Muscle layer of duodenum (tissue), 2 donors: Measurements from ENCODE around the gene CHCHD1.

Source experiments
- H3K27ac ChIP-seq: one replicate; pipeline ENCODE4 v1.7.0; 2013; ENCODE audit warnings: mild to moderate bottlenecking, low read length
- H3K27me3 ChIP-seq: one replicate; pipeline ENCODE4 v1.7.0; 2013; ENCODE audit warnings: low read depth, mild to moderate bottlenecking, control low read depth, low read length
- H3K36me3 ChIP-seq, 2 donors: one replicate each; pipeline ENCODE4 v1.7.0; 2013; ENCODE audit warnings: low read length in 2 of 2, control low read depth in 1 of 2, mild to moderate bottlenecking in 1 of 2; ENCODE audit not compliant: insufficient read depth in 2 of 2, control insufficient read depth in 1 of 2
- H3K4me1 ChIP-seq, 2 donors: one replicate each; pipeline ENCODE4 v1.7.0; 2013; ENCODE audit warnings: low read length in 2 of 2, mild to moderate bottlenecking in 2 of 2, control low read depth in 1 of 2, moderate library complexity in 1 of 2; ENCODE audit not compliant: insufficient read depth in 2 of 2, control insufficient read depth in 1 of 2
- H3K4me3 ChIP-seq, 2 donors: one replicate each; pipeline ENCODE4 v1.7.0; 2013; ENCODE audit warnings: low read length in 2 of 2, low read depth in 1 of 2, mild to moderate bottlenecking in 1 of 2
- H3K9me3 ChIP-seq, 2 donors: one replicate each; pipeline ENCODE4 v1.7.0; 2013; ENCODE audit warnings: low read length in 2 of 2, control low read depth in 1 of 2, mild to moderate bottlenecking in 1 of 2; ENCODE audit not compliant: control insufficient read depth in 1 of 2
- donor health status: healthy.

The CHCHD1 gene

GRCh38 chr10:73746721-73747120, 35.1 kb upstream of the CHCHD1 start:
- Histone ChIP-seq H3K4me1 (peaks cover 17 to 42% of the 10 kb centered on the region in 2 donors), H3K9me3 (no peaks in the 10 kb centered on the region), H3K27me3 (no peaks in the 10 kb centered on the region), H3K36me3 (peaks cover 26 to 33% of the 10 kb centered on the region in 2 donors), H3K4me3 (no peak overlapping the region), H3K27ac (no peak overlapping the region)

- H3K36me3 ChIP-seq, result peaks cover 46 to 67% of the 10 kb centered on the region in 2 donors
- H3K9me3 ChIP-seq, result no peaks in the 10 kb centered on the region
- H3K27ac ChIP-seq, result no peak overlapping the region
- H3K27me3 ChIP-seq, result no peaks in the 10 kb centered on the region
- no peak overlapping the region for H3K4me3 ChIP-seq
- H3K4me1 ChIP-seq, result peaks cover 5 to 23% of the 10 kb centered on the region in 2 donors
These were observed 31.0 kb upstream of the CHCHD1 start for GRCh38 chr10:73750819-73751218.

GRCh38 chr10:73756183-73756582, 25.7 kb upstream of the CHCHD1 start:
- Histone ChIP-seq H3K4me3 (no peak overlapping the region), H3K9me3 (no peaks in the 10 kb centered on the region), H3K36me3 (peaks cover 45 to 63% of the 10 kb centered on the region in 2 donors), H3K27ac (no peak overlapping the region), H3K4me1 (no peaks in the 10 kb centered on the region), H3K27me3 (no peaks in the 10 kb centered on the region)

GRCh38 chr10:73758704-73759511, 22.9 kb upstream of the CHCHD1 start:
- Histone ChIP-seq H3K36me3 (peaks cover 54 to 66% of the 10 kb centered on the region in 2 donors), H3K27ac (no peak overlapping the region), H3K4me3 (no peak overlapping the region), H3K27me3 (no peaks in the 10 kb centered on the region), H3K9me3 (no peaks in the 10 kb centered on the region), H3K4me1 (no peaks in the 10 kb centered on the region)

- H3K27ac ChIP-seq, result no peak overlapping the region
- H3K4me1 ChIP-seq, result no peaks in the 10 kb centered on the region
- no peaks in the 10 kb centered on the region for H3K9me3 ChIP-seq
- H3K36me3 ChIP-seq, result peaks cover 52 to 66% of the 10 kb centered on the region in 2 donors
- H3K27me3 ChIP-seq, result no peaks in the 10 kb centered on the region
- H3K4me3 ChIP-seq, result no peak overlapping the region
These were observed 22.2 kb upstream of the CHCHD1 start for GRCh38 chr10:73759512-73760115.

- H3K27me3 ChIP-seq, result no peaks in the 10 kb centered on the region
- H3K4me3 ChIP-seq, result no peak overlapping the region
- no peak overlapping the region for H3K27ac ChIP-seq
- no peaks in the 10 kb centered on the region for H3K4me1 ChIP-seq
- peaks cover 73 to 80% of the 10 kb centered on the region in 2 donors for H3K36me3 ChIP-seq
- H3K9me3 ChIP-seq, result no peaks in the 10 kb centered on the region
These were observed 20.1 kb upstream of the CHCHD1 start for GRCh38 chr10:73761781-73762180.

- no peaks in the 10 kb centered on the region for H3K4me1 ChIP-seq
- H3K4me3 ChIP-seq, result no peak overlapping the region
- no peaks in the 10 kb centered on the region for H3K9me3 ChIP-seq
- H3K36me3 ChIP-seq, result peaks cover 80 to 90% of the 10 kb centered on the region in 2 donors
- no peaks in the 10 kb centered on the region for H3K27me3 ChIP-seq
- H3K27ac ChIP-seq, result no peak overlapping the region
These were observed 18.9 kb upstream of the CHCHD1 start for GRCh38 chr10:73762915-73763314.

- no peak overlapping the region for H3K27ac ChIP-seq
- H3K27me3 ChIP-seq, result no peaks in the 10 kb centered on the region
- no peaks in the 10 kb centered on the region for H3K4me1 ChIP-seq
- H3K36me3 ChIP-seq, result peaks cover 82 to 93% of the 10 kb centered on the region in 2 donors
- no peak overlapping the region for H3K4me3 ChIP-seq
- no peaks in the 10 kb centered on the region for H3K9me3 ChIP-seq
These were observed 18.5 kb upstream of the CHCHD1 start for GRCh38 chr10:73763343-73763742.

GRCh38 chr10:73765066-73765465, 16.8 kb upstream of the CHCHD1 start:
- Histone ChIP-seq H3K27ac (no peak overlapping the region), H3K4me3 (no peak overlapping the region), H3K9me3 (no peaks in the 10 kb centered on the region), H3K27me3 (no peaks in the 10 kb centered on the region), H3K4me1 (no peaks in the 10 kb centered on the region), H3K36me3 (peaks cover 88 to 95% of the 10 kb centered on the region in 2 donors)

GRCh38 chr10:73768881-73769280, 13.0 kb upstream of the CHCHD1 start:
- Histone ChIP-seq H3K27ac (no peak overlapping the region), H3K27me3 (no peaks in the 10 kb centered on the region), H3K36me3 (peaks cover 67 to 74% of the 10 kb centered on the region in 2 donors), H3K9me3 (no peaks in the 10 kb centered on the region), H3K4me1 (peaks cover 0 to 18% of the 10 kb centered on the region in 2 donors), H3K4me3 (no peak overlapping the region)

GRCh38 chr10:73769396-73769795, 12.5 kb upstream of the CHCHD1 start:
- Histone ChIP-seq H3K4me3 (no peak overlapping the region), H3K36me3 (peaks cover 65 to 69% of the 10 kb centered on the region in 2 donors), H3K4me1 (peaks cover 0 to 23% of the 10 kb centered on the region in 2 donors), H3K27ac (no peak overlapping the region), H3K9me3 (no peaks in the 10 kb centered on the region), H3K27me3 (no peaks in the 10 kb centered on the region)
